ENCODE data around the gene KCNA10. TPM values are rescaled to one million over a fixed set of nuclear protein-coding genes. Genes with fewer than 3 reads are reported as not detected.

KCNA10 gene
- not detected for polyA plus RNA-seq

DNA sequence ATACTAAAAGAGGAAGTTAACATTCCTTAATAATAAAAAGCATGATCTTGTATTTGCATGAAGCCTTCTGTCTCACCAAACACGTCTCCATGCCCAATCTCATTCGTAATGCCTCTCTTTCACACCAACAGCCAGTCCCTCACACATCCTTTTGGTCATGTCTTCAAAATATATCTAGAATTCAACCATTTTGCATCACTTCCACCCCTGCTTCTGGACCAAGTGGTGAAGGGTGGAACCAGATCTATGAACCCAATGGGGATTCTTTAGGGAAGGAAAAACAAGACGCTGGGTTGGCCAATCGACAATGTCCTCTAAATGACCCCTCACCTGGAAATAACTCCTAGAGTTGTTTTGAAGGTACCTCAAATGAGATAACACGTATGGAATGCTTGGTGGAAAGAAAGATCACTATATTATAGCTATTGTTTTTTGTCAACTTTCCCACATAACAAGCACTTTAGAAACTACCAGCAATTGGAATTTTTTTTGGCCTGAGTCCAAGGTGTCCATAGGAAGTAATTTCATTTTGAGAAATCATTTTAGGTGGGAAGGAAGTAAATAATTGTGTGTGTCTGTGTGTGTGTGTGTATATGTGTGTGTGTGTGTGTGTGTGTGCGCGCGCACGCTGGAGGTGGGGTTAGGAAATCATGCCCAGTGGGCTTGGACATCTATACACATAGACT lies at the start of gene KCNA10:
Gene KCNA10 (minus strand): TSS at position 51 of the 686 bp plus-strand sequence. CDS start 388 bp downstream, outside the sequence.
- Mint-ChIP-seq H3K36me3 (no peaks in the 10 kb centered on the region), H3K27me3 (peaks cover 7% of the 10 kb centered on the region), H3K9me3 (no peaks in the 10 kb centered on the region), H3K4me1 (no peaks in the 10 kb centered on the region), H3K27ac (no peak within 1 kb of the TSS), H3K4me3 (no peak within 1 kb of the TSS)

DNA sequence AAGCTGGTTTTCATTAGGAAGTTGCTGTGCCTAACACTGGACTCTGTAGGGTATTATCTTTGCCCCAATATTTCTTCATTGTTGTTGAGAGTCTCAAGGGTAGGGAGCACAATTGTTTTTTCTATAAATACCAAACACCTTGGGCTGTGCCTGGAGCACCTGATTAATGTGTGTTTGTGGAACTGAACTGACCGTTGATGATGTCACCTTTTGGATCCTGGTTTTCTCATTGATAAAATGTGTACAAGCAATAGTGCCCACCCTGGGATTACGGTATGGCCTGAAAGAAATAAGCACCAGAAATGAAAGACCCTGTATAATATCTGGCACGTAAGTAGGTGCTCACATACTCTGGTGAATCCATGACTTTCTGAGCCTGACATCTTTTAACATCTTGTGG lies 47.9 kb upstream of the KCNA10 start:
- Mint-ChIP-seq H3K36me3 (no peaks in the 10 kb centered on the region), H3K27me3 (peaks cover 13% of the 10 kb centered on the region), H3K4me1 (no peaks in the 10 kb centered on the region), H3K9me3 (peaks cover 0 to 2% (median 0%) of the 10 kb centered on the region in 3 donors), H3K27ac (no peak overlapping the region), H3K4me3 (no peak overlapping the region)

DNA sequence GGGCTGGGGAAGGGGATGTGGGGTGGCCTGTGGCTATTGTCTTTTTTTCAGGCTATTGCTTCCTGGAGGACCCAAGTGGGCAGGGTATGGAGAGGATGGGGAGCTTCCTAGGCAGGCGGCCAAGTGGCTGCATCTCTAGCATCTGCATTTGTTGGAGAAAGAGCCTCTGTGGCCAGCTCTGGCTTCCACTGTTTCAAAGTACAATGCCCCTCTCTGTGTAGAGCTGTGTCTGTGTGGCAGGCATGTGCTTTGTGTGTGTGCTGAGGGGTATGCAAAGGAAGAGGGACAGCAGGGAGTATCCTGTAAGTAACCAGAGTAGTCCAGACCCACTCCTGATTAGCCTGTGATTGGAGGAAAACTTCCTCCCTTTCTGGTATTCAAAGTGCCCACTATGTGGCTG lies 46.6 kb upstream of the KCNA10 start:
- Mint-ChIP-seq H3K36me3 (no peaks in the 10 kb centered on the region), H3K27me3 (peaks cover 10% of the 10 kb centered on the region), H3K4me3 (peak overlapping the region in 1 of 4 donors; percentile 26), H3K9me3 (no peaks in the 10 kb centered on the region), H3K27ac (no peak overlapping the region), H3K4me1 (no peaks in the 10 kb centered on the region)

DNA sequence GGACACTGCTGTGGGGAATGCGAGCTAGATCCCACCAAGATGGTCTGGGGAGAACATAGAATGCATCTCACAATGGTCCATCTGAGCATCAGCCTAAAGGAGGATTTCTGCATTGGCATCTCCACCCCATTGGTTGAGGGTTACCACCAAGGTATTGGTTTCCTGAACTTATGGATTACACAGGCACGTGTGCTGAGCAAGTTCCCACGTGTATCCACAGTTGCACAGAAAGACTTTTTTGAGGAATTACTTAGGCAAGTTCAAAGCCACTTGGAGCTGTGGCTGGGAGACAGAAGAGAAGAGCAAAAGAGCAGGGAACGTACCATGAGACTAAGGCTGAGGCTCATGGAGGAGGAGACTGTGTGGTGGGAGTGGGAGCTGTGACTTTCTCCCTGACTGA lies 44.1 kb upstream of the KCNA10 start:
- H3K27ac Mint-ChIP-seq: no peak overlapping the region
- H3K9me3 Mint-ChIP-seq: peaks cover 0 to 1% (median 0%) of the 10 kb centered on the region in 3 donors
- peaks cover 0 to 1% (median 0%) of the 10 kb centered on the region in 3 donors for H3K4me1 Mint-ChIP-seq
- peaks cover 12% of the 10 kb centered on the region for H3K27me3 Mint-ChIP-seq
- H3K4me3 Mint-ChIP-seq: no peak overlapping the region
- H3K36me3 Mint-ChIP-seq: no peaks in the 10 kb centered on the region

- H3K36me3 Mint-ChIP-seq: no peaks in the 10 kb centered on the region
- H3K4me1 Mint-ChIP-seq: peaks cover 0 to 1% (median 0%) of the 10 kb centered on the region in 3 donors
- H3K27ac Mint-ChIP-seq: no peak overlapping the region
- H3K4me3 Mint-ChIP-seq: no peak overlapping the region
- peaks cover 0 to 1% (median 0%) of the 10 kb centered on the region in 3 donors for H3K9me3 Mint-ChIP-seq
- peaks cover 22% of the 10 kb centered on the region for H3K27me3 Mint-ChIP-seq
Observed at GRCh38 chr1:110561596-110561995, 42.6 kb upstream of the KCNA10 start.

GRCh38 chr1:110559157-110559556 lies 40.2 kb upstream of the KCNA10 start:
- H3K4me1 Mint-ChIP-seq: peaks cover 0 to 5% (median 0%) of the 10 kb centered on the region in 3 donors
- peaks cover 30% of the 10 kb centered on the region for H3K27me3 Mint-ChIP-seq
- no peak overlapping the region for H3K27ac Mint-ChIP-seq
- no peak overlapping the region for H3K4me3 Mint-ChIP-seq
- H3K9me3 Mint-ChIP-seq: peaks cover 0 to 1% (median 0%) of the 10 kb centered on the region in 3 donors
- H3K36me3 Mint-ChIP-seq: no peaks in the 10 kb centered on the region

DNA sequence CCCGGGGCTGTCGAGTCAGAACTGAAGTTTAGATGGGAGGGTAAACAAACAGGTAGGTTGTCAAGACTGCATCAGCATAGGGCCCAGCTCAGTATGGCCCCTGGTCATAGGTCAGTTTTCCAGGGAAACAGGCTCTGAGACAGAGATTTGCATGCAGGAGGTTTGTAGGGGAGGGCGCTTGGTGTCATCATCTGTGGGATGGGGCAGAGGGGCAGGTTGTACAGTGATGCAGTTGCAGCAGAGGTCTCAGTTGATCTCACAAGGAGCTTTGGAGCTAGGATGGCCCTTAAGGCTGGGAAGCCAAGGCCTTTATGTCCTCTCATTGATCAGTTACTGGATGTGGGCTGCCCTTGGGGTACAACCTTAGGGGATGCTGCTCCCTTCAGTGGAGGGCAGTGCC lies 38.5 kb upstream of the KCNA10 start:
- H3K27me3 Mint-ChIP-seq: peaks cover 31% of the 10 kb centered on the region
- peaks cover 0 to 1% (median 0%) of the 10 kb centered on the region in 3 donors for H3K9me3 Mint-ChIP-seq
- H3K36me3 Mint-ChIP-seq: no peaks in the 10 kb centered on the region
- H3K4me3 Mint-ChIP-seq: no peak overlapping the region
- H3K4me1 Mint-ChIP-seq: peaks cover 0 to 5% (median 0%) of the 10 kb centered on the region in 3 donors
- no peak overlapping the region for H3K27ac Mint-ChIP-seq

GRCh38 chr1:110556471-110556807 lies 37.5 kb upstream of the KCNA10 start:
- Mint-ChIP-seq H3K27ac (no peak overlapping the region), H3K36me3 (no peaks in the 10 kb centered on the region), H3K4me3 (peak overlapping the region in 1 of 4 donors; percentile 63), H3K9me3 (peaks cover 0 to 1% (median 0%) of the 10 kb centered on the region in 3 donors), H3K27me3 (peaks cover 36% of the 10 kb centered on the region), H3K4me1 (peaks cover 0 to 5% (median 0%) of the 10 kb centered on the region in 3 donors)

DNA sequence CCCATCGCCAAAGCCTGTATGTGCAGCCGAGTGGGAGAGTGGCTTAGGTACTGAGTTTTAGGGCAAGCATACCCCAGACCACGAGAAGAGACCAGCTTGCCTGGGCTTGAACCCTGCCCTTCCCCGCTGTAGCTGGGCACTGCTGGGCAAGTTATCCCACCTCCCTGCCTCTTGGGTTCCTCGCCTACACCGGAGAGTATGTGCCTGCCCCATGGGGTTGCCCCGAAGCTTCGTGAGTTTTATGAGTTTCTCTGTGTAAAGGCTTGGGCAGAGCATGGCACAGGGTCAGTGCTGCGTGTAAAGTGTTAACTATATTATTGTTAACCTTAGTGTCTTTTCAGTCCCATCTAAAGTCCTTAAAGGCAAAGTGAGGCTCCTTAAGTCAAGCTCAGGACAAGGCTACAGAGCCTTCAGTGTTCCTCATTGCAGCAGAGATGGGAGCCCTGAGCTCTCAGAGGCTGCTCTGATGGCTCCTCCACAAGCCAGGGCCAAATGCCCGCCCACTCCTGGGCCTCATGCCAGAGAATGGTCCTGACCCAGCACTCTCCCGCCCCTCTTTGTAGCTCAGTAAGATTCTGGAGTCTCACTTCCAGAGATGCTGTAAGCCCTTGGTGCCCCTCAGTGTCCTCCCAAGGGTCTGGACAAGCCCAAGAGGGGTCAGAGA lies 37.0 kb upstream of the KCNA10 start:
- Mint-ChIP-seq H3K36me3 (no peaks in the 10 kb centered on the region), H3K4me3 (peak overlapping the region in 1 of 4 donors; percentile 63), H3K9me3 (peaks cover 0 to 1% (median 0%) of the 10 kb centered on the region in 3 donors), H3K27ac (no peak overlapping the region), H3K4me1 (peaks cover 0 to 5% (median 0%) of the 10 kb centered on the region in 3 donors), H3K27me3 (peaks cover 38% of the 10 kb centered on the region)

DNA sequence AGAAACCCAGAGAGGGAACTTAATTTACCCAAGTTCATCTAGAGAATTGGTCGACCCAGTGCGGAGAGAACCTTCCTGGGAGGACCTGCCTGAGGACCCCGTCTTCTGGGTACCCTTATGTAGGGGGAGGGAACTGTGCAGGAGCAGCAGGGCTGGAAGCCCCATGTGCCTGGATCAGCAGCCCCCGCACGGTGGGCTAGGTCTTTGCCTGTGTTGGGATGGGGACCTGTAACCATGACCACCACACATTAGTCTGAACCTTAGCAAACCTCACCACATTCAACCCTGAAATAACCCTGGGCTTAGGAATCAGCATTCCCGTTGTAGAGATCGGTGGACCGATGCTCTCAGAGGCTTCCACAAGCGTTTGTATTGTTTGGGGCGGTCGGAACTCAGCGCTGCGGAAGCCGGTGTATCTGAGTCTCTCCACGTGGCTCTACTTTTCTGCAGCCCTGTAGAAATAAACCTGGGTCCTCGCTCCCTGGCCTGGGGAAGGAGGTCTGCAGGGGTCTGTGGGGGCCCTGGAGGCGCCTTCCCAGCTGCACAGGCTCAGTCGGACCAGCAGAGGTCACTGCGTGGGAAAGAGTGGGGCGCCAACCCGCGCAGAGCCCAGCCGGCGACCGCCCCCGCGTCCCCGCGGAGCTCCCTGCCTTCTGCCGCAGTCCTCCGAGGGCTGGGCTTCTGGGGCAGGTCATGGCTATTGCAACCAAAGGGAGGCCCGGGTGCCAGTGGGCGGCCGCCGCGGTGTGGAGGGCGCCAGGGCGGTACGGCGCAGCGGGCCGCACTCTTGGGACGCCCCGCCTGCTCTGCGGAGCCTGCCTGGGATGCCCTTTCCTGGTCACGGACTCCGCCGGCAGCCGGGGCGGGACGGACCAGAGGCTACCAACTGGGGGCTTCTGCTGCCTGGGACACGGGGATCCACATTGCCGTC lies 36.2 kb upstream of the KCNA10 start:
- H3K36me3 Mint-ChIP-seq: no peaks in the 10 kb centered on the region
- H3K9me3 Mint-ChIP-seq: peaks cover 0 to 1% (median 0%) of the 10 kb centered on the region in 3 donors

DNA sequence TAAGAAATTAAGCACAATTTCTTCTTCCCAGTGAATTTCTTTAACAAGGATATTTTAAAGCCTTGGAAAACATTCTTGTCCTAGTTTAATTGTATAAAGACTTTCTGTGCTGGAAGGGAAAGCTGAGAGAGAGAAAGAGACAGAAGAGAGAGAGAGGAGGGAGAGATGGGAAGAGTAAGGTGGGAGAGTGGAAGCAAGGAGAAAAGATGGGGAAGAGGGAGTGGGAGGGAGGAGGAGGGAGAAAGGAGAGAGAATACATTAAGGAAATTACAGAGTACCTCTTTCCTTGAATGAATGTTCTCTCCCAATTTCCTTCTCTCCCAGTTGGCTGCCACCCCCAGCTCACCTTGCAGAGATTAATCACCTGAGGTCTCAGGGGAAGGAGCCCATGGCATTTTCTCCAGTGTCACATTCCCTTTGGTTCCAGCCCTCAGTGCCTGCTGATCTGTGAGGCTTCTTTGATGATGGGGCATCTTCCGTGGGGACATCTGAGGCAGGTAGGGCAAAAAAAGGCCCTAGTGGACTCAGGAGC lies 32.4 kb upstream of the KCNA10 start:
- no peaks in the 10 kb centered on the region for H3K36me3 Mint-ChIP-seq
- no peaks in the 10 kb centered on the region for H3K9me3 Mint-ChIP-seq
- no peak overlapping the region for H3K4me3 Mint-ChIP-seq
- H3K27ac Mint-ChIP-seq: no peak overlapping the region
- peaks cover 25% of the 10 kb centered on the region for H3K27me3 Mint-ChIP-seq
- H3K4me1 Mint-ChIP-seq: peaks cover 0 to 4% (median 0%) of the 10 kb centered on the region in 3 donors

More for the DNA sequence above, 36.2 kb upstream of the KCNA10 start:
- peaks cover 36% of the 10 kb centered on the region for H3K27me3 Mint-ChIP-seq
- H3K4me3 Mint-ChIP-seq: peak overlapping the region in 1 of 4 donors; percentile 46
- H3K4me1 Mint-ChIP-seq: peaks cover 0 to 5% (median 0%) of the 10 kb centered on the region in 3 donors
- no peak overlapping the region for H3K27ac Mint-ChIP-seq

- Mint-ChIP-seq H3K4me1 (no peaks in the 10 kb centered on the region), H3K27me3 (peaks cover 21% of the 10 kb centered on the region), H3K9me3 (no peaks in the 10 kb centered on the region), H3K36me3 (no peaks in the 10 kb centered on the region), H3K4me3 (no peak overlapping the region), H3K27ac (no peak overlapping the region)
Observed at GRCh38 chr1:110549831-110550230, 30.9 kb upstream of the KCNA10 start.

DNA sequence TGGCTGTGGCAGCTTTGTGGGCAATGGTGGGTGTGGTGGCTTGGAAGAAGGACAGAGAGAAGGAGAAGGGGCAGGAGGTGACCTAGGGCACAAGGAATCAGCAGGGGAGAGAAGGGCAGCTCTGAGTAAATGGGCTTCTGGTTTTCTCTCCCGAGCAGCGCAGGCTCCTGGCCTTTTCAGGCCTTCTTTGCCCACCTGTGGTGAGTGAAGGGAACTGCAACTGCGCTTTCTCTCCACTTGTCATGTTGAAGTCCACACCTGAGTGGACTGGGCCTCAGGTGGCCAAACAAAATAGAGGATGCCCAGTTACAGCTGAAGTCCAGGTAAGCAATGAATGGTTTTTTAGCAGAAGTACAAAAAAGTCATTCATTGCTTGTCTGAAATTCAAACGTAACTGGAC lies 29.4 kb upstream of the KCNA10 start:
- H3K27ac Mint-ChIP-seq: no peak overlapping the region
- no peak overlapping the region for H3K4me3 Mint-ChIP-seq
- H3K27me3 Mint-ChIP-seq: peaks cover 16% of the 10 kb centered on the region
- no peaks in the 10 kb centered on the region for H3K36me3 Mint-ChIP-seq
- no peaks in the 10 kb centered on the region for H3K4me1 Mint-ChIP-seq
- peaks cover 0 to 1% (median 0%) of the 10 kb centered on the region in 3 donors for H3K9me3 Mint-ChIP-seq

DNA sequence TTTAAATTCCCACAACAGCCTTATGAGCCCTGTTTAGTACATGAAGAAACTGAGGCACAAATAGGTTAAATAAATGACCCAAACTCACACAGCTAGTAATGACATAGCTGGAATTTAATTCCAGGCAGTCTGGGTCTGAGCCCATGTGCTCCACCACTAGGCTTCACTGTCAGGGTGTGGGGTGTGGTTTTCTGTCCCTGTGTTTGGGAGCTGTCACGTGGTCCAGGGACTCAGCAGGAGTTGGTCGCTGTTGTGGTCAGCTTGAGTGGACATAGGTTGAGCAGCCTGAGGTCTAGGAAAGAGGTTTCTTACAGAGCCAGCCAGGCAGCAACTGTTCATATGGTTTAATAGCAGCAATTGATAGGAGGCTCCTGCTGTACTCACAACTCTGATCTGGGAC lies 28.0 kb upstream of the KCNA10 start:
- Mint-ChIP-seq H3K4me3 (no peak overlapping the region), H3K4me1 (no peaks in the 10 kb centered on the region), H3K36me3 (no peaks in the 10 kb centered on the region), H3K9me3 (peaks cover 0 to 3% (median 0%) of the 10 kb centered on the region in 3 donors), H3K27ac (no peak overlapping the region), H3K27me3 (peaks cover 13% of the 10 kb centered on the region)

DNA sequence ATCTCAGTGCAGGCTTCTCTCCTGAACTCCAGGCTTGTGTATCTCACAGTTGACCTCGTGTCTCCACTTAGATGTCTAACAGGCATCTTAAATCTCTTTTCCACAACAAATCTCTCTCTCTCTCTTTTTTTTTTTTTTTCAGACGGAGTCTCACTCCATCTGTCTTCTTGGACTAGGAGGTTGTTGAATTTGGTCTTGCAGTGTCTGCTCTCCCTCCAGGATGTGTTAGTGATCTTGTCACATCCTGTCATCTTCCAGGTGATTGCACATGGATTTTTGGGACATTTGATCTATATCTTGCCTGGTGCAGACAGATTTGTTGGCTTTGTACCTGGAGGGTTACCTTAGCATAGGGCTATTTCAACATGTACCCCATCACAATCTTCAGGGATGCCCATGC lies 26.5 kb upstream of the KCNA10 start:
- Mint-ChIP-seq H3K27ac (no peak overlapping the region), H3K4me3 (no peak overlapping the region), H3K27me3 (peaks cover 11% of the 10 kb centered on the region), H3K36me3 (no peaks in the 10 kb centered on the region), H3K4me1 (no peaks in the 10 kb centered on the region), H3K9me3 (peaks cover 0 to 3% (median 0%) of the 10 kb centered on the region in 3 donors)

Data from IgD-negative memory B cell (primary cell).